ENCODE data around the gene TGFB2. TPM values are rescaled to one million over a fixed set of nuclear protein-coding genes. Genes with fewer than 3 reads are reported as not detected.

The TGFB2 gene
- total RNA-seq, 1 experiment from 2014 or later = 37.6 TPM

GRCh38 chr1:218414060-218414728 is 69.1 kb downstream of the TGFB2 start:
- CTCF ChIA-PET = no interaction called here
- Mint-ChIP-seq H3K4me3 (ENCODE audit: low read depth, unreplicated experiment) (no peak overlapping the region), H3K36me3 (ENCODE audit: insufficient read depth, unreplicated experiment) (peaks cover 9% of the 10 kb centered on the region), H3K27me3 (ENCODE audit: unreplicated experiment) (no peaks in the 10 kb centered on the region), H3K9me3 (ENCODE audit: low read depth, unreplicated experiment) (peaks cover 8% of the 10 kb centered on the region), H3K4me1 (ENCODE audit: low read depth, unreplicated experiment) (peaks cover 12% of the 10 kb centered on the region), H3K27ac (ENCODE audit: unreplicated experiment) (no peak overlapping the region)
- DNase-seq = no peak
- no TSS peak for BruUV-seq (replicated peaks)
- no peak for TF ChIP-seq CTCF (IDR thresholded peaks at IDR 0.05; ENCODE audit: unreplicated experiment)
- intact Hi-C loops (cut with micrococcal nuclease; ENCODE audit: unreplicated experiment) = no loop called here

GRCh38 chr1:218415726-218416125 is 70.6 kb downstream of the TGFB2 start:
- H3K36me3 Mint-ChIP-seq (ENCODE audit: insufficient read depth, unreplicated experiment) = peaks cover 9% of the 10 kb centered on the region

GRCh38 chr1:218421531-218421930 is 76.4 kb downstream of the TGFB2 start:
- DNase-seq = no peak
- Mint-ChIP-seq H3K4me1 (ENCODE audit: low read depth, unreplicated experiment) (peaks cover 33% of the 10 kb centered on the region), H3K4me3 (ENCODE audit: low read depth, unreplicated experiment) (no peak overlapping the region), H3K27ac (ENCODE audit: unreplicated experiment) (no peak overlapping the region), H3K9me3 (ENCODE audit: low read depth, unreplicated experiment) (peaks cover 7% of the 10 kb centered on the region), H3K27me3 (ENCODE audit: unreplicated experiment) (no peaks in the 10 kb centered on the region), H3K36me3 (ENCODE audit: insufficient read depth, unreplicated experiment) (peaks cover 16% of the 10 kb centered on the region)
- intact Hi-C loops (cut with micrococcal nuclease; ENCODE audit: unreplicated experiment) = loop anchor here (2.0 to 10.0 kb wide), 2 partner anchors 23 to 963 kb away; no protein-coding TSS in a partner anchor
- CTCF ChIA-PET = no interaction called here
- no TSS peak for BruUV-seq (replicated peaks)
- TF ChIP-seq CTCF (IDR thresholded peaks at IDR 0.05; ENCODE audit: unreplicated experiment) = no peak

More at GRCh38 chr1:218415726-218416125, 70.6 kb downstream of the TGFB2 start:
- intact Hi-C loops (cut with micrococcal nuclease; ENCODE audit: unreplicated experiment) = no loop called here
- peaks cover 15% of the 10 kb centered on the region for H3K4me1 Mint-ChIP-seq (ENCODE audit: low read depth, unreplicated experiment)
- H3K27ac Mint-ChIP-seq (ENCODE audit: unreplicated experiment) = no peak overlapping the region
- no peaks in the 10 kb centered on the region for H3K27me3 Mint-ChIP-seq (ENCODE audit: unreplicated experiment)
- no peak for TF ChIP-seq CTCF (IDR thresholded peaks at IDR 0.05; ENCODE audit: unreplicated experiment)
- no peak overlapping the region for H3K4me3 Mint-ChIP-seq (ENCODE audit: low read depth, unreplicated experiment)
- CTCF ChIA-PET = no interaction called here
- no peak for DNase-seq
- BruUV-seq (replicated peaks) = no TSS peak
- H3K9me3 Mint-ChIP-seq (ENCODE audit: low read depth, unreplicated experiment) = peaks cover 10% of the 10 kb centered on the region

- H3K4me3 Mint-ChIP-seq (ENCODE audit: low read depth, unreplicated experiment) = no peak overlapping the region
- peaks cover 30% of the 10 kb centered on the region for H3K4me1 Mint-ChIP-seq (ENCODE audit: low read depth, unreplicated experiment)
- no peaks in the 10 kb centered on the region for H3K9me3 Mint-ChIP-seq (ENCODE audit: low read depth, unreplicated experiment)
- CTCF ChIA-PET = no interaction called here
- BruUV-seq (replicated peaks) = no TSS peak
- no peak for TF ChIP-seq CTCF (IDR thresholded peaks at IDR 0.05; ENCODE audit: unreplicated experiment)
- no peak for DNase-seq
- no peaks in the 10 kb centered on the region for H3K27me3 Mint-ChIP-seq (ENCODE audit: unreplicated experiment)
- peaks cover 10% of the 10 kb centered on the region for H3K36me3 Mint-ChIP-seq (ENCODE audit: insufficient read depth, unreplicated experiment)
- H3K27ac Mint-ChIP-seq (ENCODE audit: unreplicated experiment) = no peak overlapping the region
- intact Hi-C loops (cut with micrococcal nuclease; ENCODE audit: unreplicated experiment) = loop anchor here (10.0 kb wide), 1 partner anchor 960 kb away; no protein-coding TSS in a partner anchor
Observed at GRCh38 chr1:218424502-218424901, 79.4 kb downstream of the TGFB2 start.
